HK-2 (cell line): ENCODE data around the gene MORC1.
"Not testable (repeated sequence)": the region's sequence is repeated elsewhere in the genome, so short reads cannot be mapped to it uniquely, and the experiment has no call there.

Experiments used
- DNase-seq: peaks from one replicate; pipeline ENCODE4 v3.0.0-alpha.2; 2018; ENCODE audit not compliant: unreplicated experiment

MORC1 gene, protein sequence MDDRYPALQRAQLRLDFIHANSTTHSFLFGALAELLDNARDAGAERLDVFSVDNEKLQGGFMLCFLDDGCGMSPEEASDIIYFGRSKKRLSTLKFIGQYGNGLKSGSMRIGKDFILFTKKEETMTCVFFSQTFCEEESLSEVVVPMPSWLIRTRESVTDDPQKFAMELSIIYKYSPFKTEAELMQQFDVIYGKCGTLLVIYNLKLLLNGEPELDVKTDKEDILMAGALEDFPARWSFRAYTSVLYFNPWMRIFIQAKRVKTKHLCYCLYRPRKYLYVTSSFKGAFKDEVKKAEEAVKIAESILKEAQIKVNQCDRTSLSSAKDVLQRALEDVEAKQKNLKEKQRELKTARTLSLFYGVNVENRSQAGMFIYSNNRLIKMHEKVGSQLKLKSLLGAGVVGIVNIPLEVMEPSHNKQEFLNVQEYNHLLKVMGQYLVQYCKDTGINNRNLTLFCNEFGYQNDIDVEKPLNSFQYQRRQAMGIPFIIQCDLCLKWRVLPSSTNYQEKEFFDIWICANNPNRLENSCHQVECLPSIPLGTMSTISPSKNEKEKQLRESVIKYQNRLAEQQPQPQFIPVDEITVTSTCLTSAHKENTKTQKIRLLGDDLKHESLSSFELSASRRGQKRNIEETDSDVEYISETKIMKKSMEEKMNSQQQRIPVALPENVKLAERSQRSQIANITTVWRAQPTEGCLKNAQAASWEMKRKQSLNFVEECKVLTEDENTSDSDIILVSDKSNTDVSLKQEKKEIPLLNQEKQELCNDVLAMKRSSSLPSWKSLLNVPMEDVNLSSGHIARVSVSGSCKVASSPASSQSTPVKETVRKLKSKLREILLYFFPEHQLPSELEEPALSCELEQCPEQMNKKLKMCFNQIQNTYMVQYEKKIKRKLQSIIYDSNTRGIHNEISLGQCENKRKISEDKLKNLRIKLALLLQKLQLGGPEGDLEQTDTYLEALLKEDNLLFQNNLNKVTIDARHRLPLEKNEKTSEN

DNA sequence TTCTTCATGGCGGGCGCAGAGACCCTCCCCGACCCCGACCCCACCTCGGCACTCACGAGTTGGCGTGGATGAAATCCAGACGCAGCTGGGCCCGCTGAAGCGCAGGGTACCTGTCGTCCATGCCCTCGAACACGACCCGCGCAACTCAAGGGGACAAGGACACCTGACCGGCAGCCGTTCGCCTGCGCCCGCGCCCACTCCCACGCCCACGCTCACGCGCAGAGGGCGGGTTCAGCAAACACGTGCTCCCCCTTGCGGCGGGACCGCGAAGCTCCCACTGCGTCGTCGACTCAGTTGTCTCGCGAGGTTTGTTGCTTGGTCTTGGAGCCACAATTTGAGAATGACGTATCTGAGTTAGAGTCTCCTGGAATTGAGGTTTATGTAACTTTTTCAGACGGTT lies at the start of gene MORC1:
Gene MORC1 (minus strand): TSS at position 196 of the 400 bp plus-strand sequence. CDS start 75 bp downstream, at position 121.
- no peak for DNase-seq

DNA sequence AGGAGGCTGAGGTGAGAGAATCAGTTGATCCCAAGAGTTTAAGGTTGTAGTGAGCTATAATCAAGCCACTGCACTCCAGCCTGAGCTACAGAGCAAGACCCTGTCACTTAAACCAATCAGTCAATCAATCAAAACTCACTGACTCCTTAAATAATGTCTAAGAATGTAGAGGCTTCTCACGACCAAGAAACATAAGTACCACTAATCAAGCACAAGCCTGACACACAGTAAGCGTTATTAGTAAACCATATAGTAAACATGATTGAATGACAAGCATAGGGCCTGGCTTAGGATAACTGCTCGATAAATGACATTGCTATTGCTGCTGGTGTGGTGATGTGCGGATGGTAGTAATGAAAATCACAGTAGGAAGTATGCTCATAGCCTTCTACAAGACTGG lies 48.0 kb upstream of the MORC1 start:
- DNase-seq: no peak

DNA sequence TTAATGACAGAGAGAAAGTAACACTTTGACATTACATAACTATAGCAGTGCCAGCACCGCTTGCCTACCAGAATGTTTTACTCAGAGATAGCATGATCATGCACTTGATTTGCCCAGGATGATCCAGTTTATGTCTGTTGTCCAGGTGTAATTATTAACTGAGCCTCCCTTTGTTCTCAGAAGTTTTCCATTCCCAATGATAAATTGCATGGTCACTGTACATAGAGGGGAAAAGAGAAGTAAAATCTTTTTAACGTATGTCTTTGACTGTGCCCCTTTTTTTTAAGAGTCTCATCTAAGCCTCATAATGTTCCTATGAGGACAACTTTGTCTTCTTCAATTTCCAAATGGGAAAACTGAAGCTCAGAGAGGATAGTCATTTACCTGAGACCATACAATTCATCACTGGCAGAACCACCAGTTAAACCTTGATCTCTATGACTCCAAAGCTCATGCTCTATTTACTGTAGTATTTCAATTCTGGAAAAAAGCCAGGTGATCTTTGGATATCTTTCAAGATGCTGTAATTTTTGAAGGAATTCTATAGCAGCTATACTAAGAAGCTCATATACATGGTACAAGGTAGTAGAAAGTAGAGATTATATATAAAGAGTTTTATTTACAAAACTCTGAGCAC lies 43.7 kb upstream of the MORC1 start:
- no peak for DNase-seq

DNA sequence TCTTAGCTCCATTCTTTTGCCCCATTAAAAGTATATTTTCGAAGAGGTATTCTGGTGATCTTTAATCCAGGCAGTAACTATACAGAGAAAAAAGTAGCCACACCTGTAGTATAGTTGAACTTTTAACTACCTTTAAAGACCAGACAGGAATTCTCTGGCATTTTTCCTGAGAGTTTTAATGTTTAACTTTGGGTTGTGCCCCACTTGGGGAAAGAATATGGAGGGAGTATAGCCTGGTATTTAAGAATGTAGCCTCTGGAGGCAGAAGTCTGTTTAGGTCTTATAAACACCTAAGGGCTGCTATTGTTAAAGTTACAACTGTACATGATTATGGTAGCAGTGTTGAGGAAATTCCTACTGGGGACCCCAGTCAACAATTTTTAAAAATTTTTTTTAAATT lies 37.9 kb upstream of the MORC1 start:
- DNase-seq: no peak

DNA sequence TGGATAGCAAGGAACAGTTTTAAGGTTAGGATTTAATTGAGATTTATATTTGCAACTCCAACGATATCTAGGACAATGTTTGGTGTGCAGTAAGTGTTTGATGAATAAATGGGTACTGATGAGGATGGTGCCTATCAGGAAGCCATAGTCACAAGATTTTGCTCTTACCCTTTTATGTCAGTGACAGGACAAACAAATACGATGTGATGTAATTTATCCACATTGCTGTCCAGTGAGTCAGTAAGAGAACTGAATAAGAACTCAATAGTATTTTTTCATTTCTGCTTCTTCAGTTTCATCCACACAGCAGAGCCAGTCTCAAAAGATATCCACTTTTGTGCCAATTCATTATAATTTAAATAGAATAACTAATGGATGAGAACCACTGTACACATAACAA lies 37.0 kb upstream of the MORC1 start:
- no peak for DNase-seq

DNA sequence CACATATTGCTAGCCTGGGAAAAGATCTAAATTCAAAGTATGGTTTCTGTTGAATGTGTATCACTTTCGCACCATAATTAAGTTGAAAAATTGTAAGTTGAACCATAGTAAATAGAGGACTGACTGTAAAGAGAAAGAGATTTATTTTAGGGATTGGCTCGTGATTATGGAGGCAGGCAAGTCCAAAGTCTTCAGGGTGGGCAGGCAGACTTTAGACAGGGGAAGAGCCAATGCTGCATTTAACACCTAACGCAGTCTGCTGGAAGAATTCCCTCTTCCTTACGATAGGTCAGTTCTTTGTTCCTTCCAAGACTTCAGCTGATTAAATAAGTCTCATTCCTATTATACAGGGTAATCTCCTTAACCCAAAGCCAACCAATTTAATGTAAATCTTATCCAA lies 34.4 kb upstream of the MORC1 start:
- DNase-seq: no peak

DNA sequence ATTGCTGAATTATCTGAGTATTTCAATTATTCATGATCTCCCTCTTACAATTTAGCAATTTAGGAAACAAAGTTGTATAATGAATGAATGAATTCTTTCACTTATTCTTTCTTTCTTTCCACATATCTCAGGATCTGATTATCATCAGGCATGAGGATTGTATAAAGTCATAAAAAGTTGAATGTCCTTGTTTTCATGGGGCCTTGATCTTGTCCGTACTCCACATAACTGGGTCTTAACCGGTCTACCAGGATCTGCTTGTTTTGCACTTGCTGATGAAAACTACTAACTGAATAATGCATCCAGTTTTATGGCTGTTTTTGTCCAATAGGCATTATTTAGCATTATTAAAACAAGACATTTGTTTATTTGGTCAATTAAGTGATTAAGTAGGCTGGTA lies 31.1 kb upstream of the MORC1 start:
- DNase-seq: no peak

DNA sequence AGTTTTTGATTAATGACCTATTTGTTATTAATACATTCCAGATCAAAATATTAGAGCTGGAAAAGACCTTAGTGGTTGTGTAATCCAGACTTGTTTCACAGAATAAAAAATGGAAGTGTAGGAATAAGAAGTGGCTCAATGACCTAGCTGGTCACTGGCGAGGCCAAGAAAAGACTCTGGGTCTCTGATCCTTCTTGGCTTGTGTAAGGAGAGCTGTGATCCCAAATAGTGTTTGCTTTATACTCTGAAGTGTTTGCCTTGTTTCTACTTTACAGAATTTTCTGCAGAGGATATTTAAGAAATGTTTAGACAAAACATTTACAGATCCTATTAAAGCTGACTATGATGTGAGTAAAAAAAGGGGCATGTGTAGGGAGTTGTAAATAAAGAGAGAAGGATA lies 25.7 kb upstream of the MORC1 start:
- no peak for DNase-seq

DNA sequence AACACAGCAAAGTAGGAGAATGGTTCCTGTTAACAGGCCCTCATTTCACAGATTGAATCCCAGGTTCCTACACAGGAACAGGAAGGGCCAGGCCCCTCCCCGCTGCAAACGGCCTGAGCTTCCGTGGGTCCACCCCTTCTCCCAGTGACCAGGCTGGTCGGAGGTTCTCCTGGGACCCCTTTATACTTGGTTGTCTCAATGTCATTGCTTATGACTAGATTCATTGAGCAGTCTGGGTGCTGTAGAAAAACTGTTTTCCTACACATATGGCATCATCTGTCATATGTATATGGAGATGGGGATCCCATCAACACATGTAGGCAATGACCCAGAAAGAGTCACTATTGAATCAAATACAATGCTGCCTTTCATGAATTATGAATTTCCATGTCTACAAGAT lies 22.4 kb upstream of the MORC1 start:
- DNase-seq: no peak

DNA sequence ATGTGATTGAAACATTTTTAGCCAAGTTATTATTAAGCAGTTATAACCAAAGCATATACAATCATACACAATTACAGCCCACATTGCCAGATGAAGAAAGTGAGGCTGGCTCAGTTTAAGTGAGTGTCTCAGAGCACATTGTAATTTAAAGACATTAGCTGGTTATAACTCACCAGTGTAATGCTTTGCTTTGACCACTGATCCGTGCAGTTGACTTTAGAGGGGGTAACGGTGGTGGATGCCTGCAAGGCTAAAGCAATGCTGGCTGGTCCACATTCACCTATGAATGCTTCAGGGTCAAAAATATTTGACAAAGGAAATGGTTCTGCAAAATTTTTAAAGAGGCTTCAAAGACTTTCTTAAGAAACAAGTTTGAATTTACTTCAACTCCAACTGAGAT lies 19.8 kb upstream of the MORC1 start:
- peak; percentile 12 for DNase-seq

DNA sequence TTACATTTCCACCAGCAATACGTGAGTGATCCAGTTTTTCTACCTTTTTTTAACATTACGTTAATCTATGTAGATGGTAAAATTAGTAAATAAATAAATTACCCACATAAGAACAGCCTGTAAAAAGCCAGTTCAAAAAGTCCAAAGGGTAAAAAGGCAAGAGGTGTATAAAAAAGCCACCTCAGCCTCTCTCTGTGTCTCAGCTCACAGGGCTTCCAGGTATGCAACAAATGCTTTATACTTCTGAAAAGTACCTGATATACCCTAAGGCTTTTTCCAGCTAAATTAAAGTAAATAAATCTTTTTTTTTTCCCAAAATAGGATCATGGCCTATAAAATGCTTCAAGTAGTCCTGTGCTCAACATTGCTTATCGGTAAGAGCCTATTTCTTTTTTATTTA lies 18.6 kb upstream of the MORC1 start, which contains the start of gene C3orf85:
Gene C3orf85 (plus strand): TSS at position 197 of the 400 bp plus-strand sequence. CDS start 129 bp downstream, at position 326.
- DNase-seq: no peak

DNA sequence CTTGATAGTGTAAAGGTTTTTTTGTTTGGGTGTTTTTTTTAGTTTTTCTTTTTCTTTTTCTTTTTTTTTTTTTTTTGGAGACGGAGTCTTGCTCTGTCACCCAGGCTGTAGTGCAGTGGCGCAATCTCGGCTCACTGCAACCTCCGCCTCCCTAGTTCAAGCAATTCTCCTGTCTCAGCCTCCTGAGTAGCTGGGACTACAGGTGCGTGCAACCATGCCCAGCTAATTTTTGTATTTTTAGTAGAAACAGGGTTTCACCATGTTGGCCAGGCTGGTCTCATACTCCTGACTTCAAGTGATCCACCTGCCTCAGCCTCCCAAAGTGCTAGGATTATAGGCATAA lies 15.5 kb upstream of the MORC1 start:
- DNase-seq: not testable (repeated sequence)

DNA sequence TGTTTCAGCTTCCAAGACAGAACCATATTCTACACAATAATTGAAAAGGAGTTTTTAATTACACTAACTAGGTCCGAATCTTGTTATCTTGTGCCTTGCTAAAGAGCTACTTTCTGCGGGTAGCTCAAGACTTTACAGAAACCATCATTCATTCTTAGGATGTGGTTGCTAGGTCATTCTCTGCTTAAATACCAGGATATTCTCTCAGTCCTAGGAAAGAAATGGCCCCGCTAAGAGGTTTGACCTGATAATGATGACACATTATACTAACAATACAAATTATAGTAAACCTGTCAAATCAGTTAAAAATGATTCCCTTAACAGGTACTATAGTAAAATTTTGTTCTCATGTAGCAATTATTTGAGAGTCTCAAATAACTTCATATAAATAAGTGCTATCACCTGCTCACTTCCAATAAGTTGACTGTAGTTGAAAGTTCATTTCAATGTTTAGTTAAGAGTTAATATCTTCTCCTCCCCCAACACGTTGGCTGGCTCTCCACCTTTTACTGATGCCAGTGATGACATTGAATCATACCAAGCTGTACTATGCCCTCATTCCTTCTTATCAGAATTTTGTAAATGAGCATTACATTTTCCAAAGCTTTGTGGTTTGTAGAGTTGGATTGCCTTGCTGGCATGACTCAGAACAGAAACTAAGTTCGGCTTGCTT lies 15.0 kb upstream of the MORC1 start:
- no peak for DNase-seq

DNA sequence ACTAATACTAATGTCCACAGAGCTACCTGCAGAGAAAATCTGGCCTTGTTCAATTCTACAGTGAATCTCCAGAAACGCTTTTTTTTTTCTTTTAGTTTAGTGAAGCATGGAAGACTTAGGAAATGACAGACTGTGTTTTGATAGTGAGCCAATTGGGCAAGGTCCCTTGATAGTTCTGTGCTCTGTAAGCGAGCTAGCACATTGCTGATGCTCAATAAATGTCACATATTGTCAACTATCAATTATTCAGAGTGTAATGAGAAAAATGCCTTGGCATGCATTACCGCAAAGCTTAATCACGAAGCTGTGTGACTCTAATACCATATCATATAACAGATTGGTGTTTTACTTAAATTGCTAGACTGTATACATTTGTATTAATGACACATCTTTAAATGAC lies 13.3 kb upstream of the MORC1 start:
- no peak for DNase-seq

DNA sequence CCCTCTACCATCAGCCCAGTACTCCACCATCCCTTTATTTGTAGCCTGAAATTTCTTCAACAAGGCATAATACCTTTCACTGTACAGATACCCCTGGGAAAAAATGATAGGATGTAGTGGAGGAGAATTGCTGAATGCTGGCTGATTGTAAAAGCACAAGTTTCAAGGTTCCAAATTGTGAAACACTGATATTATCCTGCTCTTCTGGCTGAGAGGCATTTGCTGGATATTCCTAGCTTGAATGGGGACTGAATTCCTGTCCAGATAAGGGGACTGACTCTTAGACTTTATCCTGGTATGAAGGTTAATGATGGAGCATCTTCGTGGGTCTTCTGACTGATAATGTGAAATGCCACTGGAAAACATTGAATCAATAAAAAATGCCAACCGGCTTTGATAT lies 9.6 kb upstream of the MORC1 start:
- no peak for DNase-seq

DNA sequence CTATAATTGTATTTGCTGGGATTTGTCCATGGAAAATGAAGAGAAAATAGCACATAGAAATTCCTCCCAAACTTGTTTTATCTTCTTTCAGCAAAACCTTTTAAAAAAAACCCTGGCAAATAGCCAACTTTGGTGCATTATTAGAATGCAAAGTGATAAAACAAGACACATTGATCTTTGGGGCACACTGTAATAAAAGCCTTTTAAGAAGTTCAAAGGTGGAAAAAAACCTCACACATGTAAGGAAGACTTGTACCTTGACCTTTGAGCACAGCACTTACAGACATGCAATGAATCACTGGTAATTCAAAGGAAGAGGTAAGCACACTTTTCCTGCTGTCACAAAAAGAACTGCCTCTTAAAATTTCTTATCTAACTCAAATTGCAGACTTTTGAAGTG lies 8.0 kb upstream of the MORC1 start:
- DNase-seq: no peak

DNA sequence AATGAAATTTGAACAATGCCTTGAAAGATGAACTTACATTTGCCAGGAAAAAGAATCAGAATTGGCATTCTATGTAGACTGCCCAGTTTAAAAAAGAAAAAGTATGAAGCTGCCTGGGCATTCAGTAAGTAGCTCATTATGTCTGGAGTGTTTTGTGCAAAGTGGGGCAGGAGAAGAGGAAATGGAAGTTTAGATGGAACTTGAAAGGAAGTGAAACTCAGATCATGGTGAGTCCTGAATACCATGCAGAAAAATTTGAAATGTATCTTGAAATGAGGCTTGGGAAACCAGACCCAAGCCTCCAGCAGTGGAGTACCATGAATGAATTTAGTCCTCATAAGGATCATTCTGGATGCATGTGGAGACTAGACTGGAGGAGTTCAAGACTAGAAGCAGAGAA lies 4.8 kb upstream of the MORC1 start:
- DNase-seq: no peak

DNA sequence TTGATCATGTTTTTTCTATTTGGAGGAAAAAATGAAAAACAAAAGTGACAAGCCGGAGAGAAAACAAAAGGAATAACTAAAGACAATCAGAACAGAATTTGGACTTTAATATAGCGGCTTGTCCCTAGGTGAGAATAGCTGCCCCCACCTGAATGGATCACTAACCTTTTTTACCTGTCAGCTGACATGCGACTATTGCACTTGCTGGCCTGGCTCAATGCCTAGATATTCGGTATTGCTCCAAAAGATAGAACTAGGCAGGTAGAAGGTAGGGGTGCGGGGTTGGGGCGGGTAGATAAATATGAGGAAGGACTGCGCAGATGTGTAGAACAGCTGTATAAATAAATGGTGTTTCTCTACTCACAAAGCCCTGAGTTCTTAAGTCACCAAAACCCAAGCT lies 650 bp upstream of the MORC1 start:
- DNase-seq: no peak

DNA sequence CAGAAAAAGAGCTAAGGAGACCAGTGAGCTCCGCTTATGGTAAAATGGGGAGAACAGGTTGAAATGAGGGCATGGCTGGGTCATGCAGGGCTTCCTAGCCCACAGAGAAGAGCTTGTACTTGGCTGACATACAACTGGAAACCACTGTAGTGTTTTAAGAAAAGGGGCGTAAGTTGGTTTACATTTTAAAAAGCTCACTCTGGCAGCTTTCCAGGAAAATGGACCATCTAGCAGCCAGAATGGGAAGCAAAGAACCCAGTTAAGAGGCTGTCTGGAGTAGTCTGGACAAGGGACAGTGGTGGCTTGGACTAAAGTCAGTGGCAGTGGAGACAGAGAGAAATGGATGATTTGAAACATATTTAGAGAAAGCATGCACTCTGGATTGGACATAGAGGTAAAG lies 1.9 kb downstream of the MORC1 start:
- no peak for DNase-seq

DNA sequence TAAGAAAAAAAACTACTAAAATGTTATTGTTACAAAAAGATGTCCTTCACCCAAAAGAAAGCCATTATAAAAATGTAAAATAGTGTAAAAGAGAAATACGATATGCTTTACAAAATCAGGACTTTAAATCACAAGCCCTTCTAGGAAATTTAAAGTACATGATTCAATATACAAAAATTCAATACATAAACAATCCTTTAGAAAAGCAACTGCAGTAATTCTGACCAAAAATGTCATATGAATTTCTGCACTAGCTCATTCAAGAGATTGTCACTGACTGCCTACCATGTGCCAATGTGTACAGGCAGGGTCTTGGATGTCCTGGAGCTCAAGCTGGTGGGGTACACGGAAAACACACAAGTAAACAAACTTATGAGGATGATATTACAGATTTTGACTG lies 2.5 kb downstream of the MORC1 start:
- no peak for DNase-seq

DNA sequence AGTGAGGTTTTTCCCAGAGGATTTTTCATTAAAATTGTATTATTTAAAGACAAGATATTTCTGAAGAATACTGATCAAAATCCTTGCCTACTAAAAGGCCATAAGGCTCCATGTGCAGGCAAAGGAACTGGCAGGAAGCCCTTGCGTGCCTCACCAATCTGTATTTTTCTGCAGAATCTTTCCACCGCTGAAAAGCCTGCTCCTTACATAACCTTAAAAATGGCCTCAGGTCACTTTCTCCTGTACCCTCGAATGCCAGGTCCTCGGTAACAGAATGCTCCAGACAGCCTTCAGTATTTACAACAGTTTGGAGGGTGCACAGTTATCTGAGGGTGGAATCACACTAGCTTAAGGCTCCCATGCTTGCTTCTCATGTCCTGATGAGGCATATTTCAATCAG lies 3.2 kb downstream of the MORC1 start:
- DNase-seq: no peak
